ENCODE measurements around the gene CDH5.

CDH5 gene

GRCh38 chr16:66354034-66354909 is 12.2 kb upstream of the CDH5 start:
- no peak for DNase-seq (ENCODE audit: low read depth)

- DNase-seq (ENCODE audit: low read depth) = no peak
Measured at GRCh38 chr16:66355526-66355925, 11.0 kb upstream of the CDH5 start.

GRCh38 chr16:66357523-66357928 is 9.0 kb upstream of the CDH5 start:
- DNase-seq (ENCODE audit: low read depth) = no peak

- no peak for DNase-seq (ENCODE audit: low read depth)
Measured at GRCh38 chr16:66358231-66358630, 8.3 kb upstream of the CDH5 start.

- no peak for DNase-seq (ENCODE audit: low read depth)
Measured at GRCh38 chr16:66359012-66359411, 7.5 kb upstream of the CDH5 start.

- DNase-seq (ENCODE audit: low read depth) = no peak
Measured at GRCh38 chr16:66359811-66360608, 6.5 kb upstream of the CDH5 start.

GRCh38 chr16:66360624-66361324 is 5.7 kb upstream of the CDH5 start:
- DNase-seq (ENCODE audit: low read depth) = no peak

- no peak for DNase-seq (ENCODE audit: low read depth)
Measured at GRCh38 chr16:66361604-66362135, 4.8 kb upstream of the CDH5 start.

GRCh38 chr16:66363211-66363777 is 3.2 kb upstream of the CDH5 start:
- no peak for DNase-seq (ENCODE audit: low read depth)

GRCh38 chr16:66364117-66364958 is 2.2 kb upstream of the CDH5 start:
- no peak for DNase-seq (ENCODE audit: low read depth)

GRCh38 chr16:66364959-66365306 is 1.6 kb upstream of the CDH5 start:
- DNase-seq (ENCODE audit: low read depth) = no peak

- no peak for DNase-seq (ENCODE audit: low read depth)
Measured at GRCh38 chr16:66365651-66366050, 840 bp upstream of the CDH5 start.

GRCh38 chr16:66367968-66368891 is 1.7 kb downstream of the CDH5 start:
- no peak for DNase-seq (ENCODE audit: low read depth)

GRCh38 chr16:66369055-66369592 is 2.6 kb downstream of the CDH5 start:
- DNase-seq (ENCODE audit: low read depth) = no peak

GRCh38 chr16:66370786-66371684 is 4.5 kb downstream of the CDH5 start:
- DNase-seq (ENCODE audit: low read depth) = no peak

- DNase-seq (ENCODE audit: low read depth) = no peak
Measured at GRCh38 chr16:66372078-66372897, 5.8 kb downstream of the CDH5 start.

GRCh38 chr16:66372898-66373155 is 6.3 kb downstream of the CDH5 start:
- DNase-seq (ENCODE audit: low read depth) = no peak

- no peak for DNase-seq (ENCODE audit: low read depth)
Measured at GRCh38 chr16:66373667-66374066, 7.2 kb downstream of the CDH5 start.
